IMR-90 (cell line): Measurements from ENCODE around the gene SAMD15.

Experiments used
- CEBPB ChIP-seq: IDR thresholded peaks from 2 replicates; pipeline ENCODE4 v1.6.1; 2012; ENCODE audit warnings: low read depth, low read length, improper control_type of control experiment
- MAFK ChIP-seq: IDR thresholded peaks from 2 replicates; pipeline ENCODE4 v1.6.1; 2012; ENCODE audit warnings: low read depth, low read length, improper control_type of control experiment
- MXI1 ChIP-seq: IDR thresholded peaks from 2 replicates; pipeline ENCODE4 v1.6.1; 2012; ENCODE audit warnings: low read depth, mild to moderate bottlenecking, low read length, moderate library complexity, borderline replicate concordance
- POLR2A ChIP-seq: IDR thresholded peaks from 2 replicates; pipeline ENCODE4 v1.6.1; 2012; ENCODE audit warnings: mild to moderate bottlenecking, low read depth, low read length
- SMC3 ChIP-seq: fragments of 150-350 bp; IDR thresholded peaks from 2 replicates; pipeline ENCODE4 v1.6.1; 2016; ENCODE audit warnings: low read depth, mild to moderate bottlenecking, antibody characterized with exemption, low read length, moderate library complexity
- TF ChIP-seq, protein P1 (sequence below): conservative IDR thresholded peaks from 2 replicates; pipeline ENCODE4 v1.5.1; 2012; ENCODE audit warnings: mild to moderate bottlenecking, low read depth, low read length, improper control_type of control experiment

DNA sequence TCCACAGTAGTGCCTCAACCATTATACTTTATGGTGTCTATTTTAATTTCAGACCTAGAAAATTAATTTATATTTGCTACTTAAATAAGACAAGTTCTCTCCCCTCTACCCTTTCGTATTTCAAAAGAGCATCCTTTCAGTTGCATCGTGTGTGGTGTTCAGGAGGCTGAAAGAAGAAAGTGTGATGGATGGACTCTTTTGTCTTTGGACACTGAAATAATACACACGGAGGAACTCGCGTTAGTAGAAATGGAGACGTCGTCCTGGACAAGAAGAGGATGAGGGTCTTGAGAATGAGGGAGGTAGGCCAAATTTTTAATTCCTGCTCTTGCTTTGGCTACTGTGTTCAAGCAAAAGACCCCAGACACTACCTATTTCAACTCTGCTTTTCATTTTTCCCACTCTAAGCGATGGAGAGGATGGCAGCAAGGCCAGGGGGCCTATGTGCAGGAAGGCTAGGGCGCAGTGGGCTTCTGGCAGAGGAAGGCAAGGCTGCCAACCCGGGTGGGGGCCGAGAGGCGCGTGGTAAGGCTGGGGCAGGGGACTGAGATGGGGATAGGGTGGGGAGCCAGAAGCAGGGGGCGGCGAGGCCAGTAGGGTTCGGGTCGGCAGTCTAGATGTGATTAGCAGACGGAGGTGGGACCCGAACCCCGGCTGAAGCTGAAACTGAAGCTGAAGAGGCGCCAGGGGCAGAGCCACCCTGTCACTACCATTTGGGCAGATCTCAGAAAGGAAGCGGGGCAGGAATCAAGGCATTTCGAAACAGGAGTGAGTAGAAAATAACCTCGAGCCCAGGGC is 1.0 kb upstream of the SAMD15 start:
- TF ChIP-seq SMC3, result no peak
- TF ChIP-seq, protein P1, sequence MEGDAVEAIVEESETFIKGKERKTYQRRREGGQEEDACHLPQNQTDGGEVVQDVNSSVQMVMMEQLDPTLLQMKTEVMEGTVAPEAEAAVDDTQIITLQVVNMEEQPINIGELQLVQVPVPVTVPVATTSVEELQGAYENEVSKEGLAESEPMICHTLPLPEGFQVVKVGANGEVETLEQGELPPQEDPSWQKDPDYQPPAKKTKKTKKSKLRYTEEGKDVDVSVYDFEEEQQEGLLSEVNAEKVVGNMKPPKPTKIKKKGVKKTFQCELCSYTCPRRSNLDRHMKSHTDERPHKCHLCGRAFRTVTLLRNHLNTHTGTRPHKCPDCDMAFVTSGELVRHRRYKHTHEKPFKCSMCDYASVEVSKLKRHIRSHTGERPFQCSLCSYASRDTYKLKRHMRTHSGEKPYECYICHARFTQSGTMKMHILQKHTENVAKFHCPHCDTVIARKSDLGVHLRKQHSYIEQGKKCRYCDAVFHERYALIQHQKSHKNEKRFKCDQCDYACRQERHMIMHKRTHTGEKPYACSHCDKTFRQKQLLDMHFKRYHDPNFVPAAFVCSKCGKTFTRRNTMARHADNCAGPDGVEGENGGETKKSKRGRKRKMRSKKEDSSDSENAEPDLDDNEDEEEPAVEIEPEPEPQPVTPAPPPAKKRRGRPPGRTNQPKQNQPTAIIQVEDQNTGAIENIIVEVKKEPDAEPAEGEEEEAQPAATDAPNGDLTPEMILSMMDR, result no peak
- no peak for TF ChIP-seq POLR2A
- TF ChIP-seq MAFK, result no peak
- no peak for TF ChIP-seq MXI1
- TF ChIP-seq CEBPB, result no peak
